PC-3 (cell line): ENCODE results near the gene CAMK1D. TPM values are rescaled to one million over a fixed set of nuclear protein-coding genes. Genes with fewer than 3 reads are reported as not detected.

Experiments used
- ATAC-seq: fragments of 200-7000 bp; cut with Tn5 transposase; 2 replicates; pipeline ENCODE4 v1.9.1; 2020; ENCODE audit warnings: mild to moderate bottlenecking, moderate library complexity
- BruUV-seq: library from RNA; stranded (reverse); fragments of 400-500 nt; replicated peaks from 2 replicates; lab custom pipeline; 2021; lab: Mats Ljungman, UMichigan
- CTCF ChIA-PET: fragments of 300-600 bp; sonication (Branson Sonifier 250); formaldehyde crosslinking; loops from one replicate; lab custom pipeline; 2022; ENCODE audit warnings: antibody characterized with exemption; lab: Charles Lee
- POLR2A ChIA-PET: fragments of 300-600 bp; sonication (Branson Sonifier 250); formaldehyde crosslinking; loops from one replicate; lab custom pipeline; 2022; ENCODE audit warnings: antibody characterized with exemption; ENCODE audit not compliant: unreplicated experiment; lab: Charles Lee
- DNase-seq: peaks from one replicate; pipeline ENCODE4 v3.0.0-alpha.2; 2015
- H2AFZ ChIP-seq: fragments of 300-600 bp; sonication (generic); 2 replicates; pipeline ENCODE4 v1.6.0; 2016; ENCODE audit warnings: antibody characterized with exemption, low read length
- H3F3A ChIP-seq: fragments of 300-600 bp; sonication (generic); one replicate; pipeline ENCODE4 v1.6.0; 2017; ENCODE audit warnings: antibody characterized with exemption, low read length, control low read depth, mild to moderate bottlenecking; ENCODE audit not compliant: unreplicated experiment
- H3K27ac ChIP-seq: fragments of 300-600 bp; sonication (generic); 2 replicates; pipeline ENCODE4 v1.5.1; 2016; ENCODE audit warnings: mild to moderate bottlenecking, low read length
- H3K27me3 ChIP-seq: fragments of 300-600 bp; sonication (generic); 2 replicates; pipeline ENCODE4 v1.6.1; 2016; ENCODE audit warnings: low read length, mixed read lengths
- H3K36me3 ChIP-seq: fragments of 300-600 bp; sonication (generic); 2 replicates; pipeline ENCODE4 v1.6.1; 2016; ENCODE audit warnings: low read depth, mixed run types, low read length, mixed read lengths
- H3K4me1 ChIP-seq: fragments of 300-600 bp; sonication (generic); 2 replicates; pipeline ENCODE4 v1.5.1; 2016; ENCODE audit warnings: low read length; ENCODE audit not compliant: insufficient read depth
- H3K4me2 ChIP-seq: fragments of 300-600 bp; sonication (generic); 2 replicates; pipeline ENCODE4 v1.6.0; 2016; ENCODE audit warnings: low read length
- H3K4me3 ChIP-seq: fragments of 300-600 bp; sonication (generic); 2 replicates; pipeline ENCODE4 v1.5.1; 2016; ENCODE audit warnings: mild to moderate bottlenecking, low read length, mixed read lengths
- H3K79me2 ChIP-seq: fragments of 300-600 bp; sonication (generic); 2 replicates; pipeline ENCODE4 v1.6.1; 2017; ENCODE audit warnings: low read length, mixed read lengths
- H3K9ac ChIP-seq: fragments of 300-600 bp; sonication (generic); 2 replicates; pipeline ENCODE4 v1.6.0; 2016; ENCODE audit warnings: mild to moderate bottlenecking, low read length
- H3K9me2 ChIP-seq: fragments of 300-600 bp; sonication (generic); replicated peaks from 2 replicates; pipeline ENCODE4 v1.6.1; 2016; ENCODE audit warnings: mixed run types, low read length, mixed read lengths
- H3K9me3 ChIP-seq: fragments of 300-600 bp; sonication (generic); 2 replicates; pipeline ENCODE4 v1.6.1; 2016; ENCODE audit warnings: low read length, mixed read lengths
- H4K20me1 ChIP-seq: fragments of 300-600 bp; sonication (generic); 2 replicates; pipeline ENCODE4 v1.6.1; 2016; ENCODE audit warnings: low read length, mixed read lengths
- CTCF ChIP-seq: fragments of 300-600 bp; sonication (generic); conservative IDR thresholded peaks from 2 replicates; pipeline ENCODE4 v1.5.1; 2017; ENCODE audit warnings: antibody characterized with exemption, low read depth, mild to moderate bottlenecking, low read length
- EZH2 ChIP-seq: fragments of 300-600 bp; sonication (generic); IDR thresholded peaks from one replicate; pipeline ENCODE4 v1.6.1; 2017; ENCODE audit warnings: antibody characterized with exemption, mild to moderate bottlenecking, low read length; ENCODE audit not compliant: unreplicated experiment
- EZH2phosphoT487 ChIP-seq: fragments of 300-600 bp; sonication (generic); IDR thresholded peaks from 2 replicates; pipeline ENCODE4 v1.6.1; 2018; ENCODE audit warnings: mild to moderate bottlenecking, antibody characterized with exemption, low read length, borderline replicate concordance
- intact Hi-C: fragments of 100-400 bp; cut with micrococcal nuclease; formaldehyde crosslinking; loops from 2 replicates; pipeline ENCODE4 v1.9.0; 2023
- total RNA-seq: library from RNA; depleted of rRNA; stranded (reverse); fragments of >200 nt; gene quantifications from 2 replicates; pipeline ENCODE4 v1.2.3, GENCODE V29; 2014

The CAMK1D gene
- total RNA-seq, 1 experiment from 2014 or later: 1.3 TPM

- Histone ChIP-seq H3K4me1 (peaks cover 31% of the 10 kb centered on the region), H3K4me3 (no peak overlapping the region), H3K27me3 (no peaks in the 10 kb centered on the region), H3K9ac (no peak overlapping the region), H3K9me2 (no peaks in the 10 kb centered on the region), H4K20me1 (no peaks in the 10 kb centered on the region), H3K9me3 (no peaks in the 10 kb centered on the region), H3K27ac (no peak overlapping the region), H3K36me3 (no peaks in the 10 kb centered on the region), H3K4me2 (no peak overlapping the region), H2AFZ (no peak overlapping the region), H3K79me2 (no peaks in the 10 kb centered on the region), H3F3A (no peaks in the 10 kb centered on the region)
- TF ChIP-seq CTCF: no peak
- no peak for TF ChIP-seq EZH2
- no peak for TF ChIP-seq EZH2phosphoT487
- no TSS peak for BruUV-seq
- DNase-seq (no peak), ATAC-seq (no peak)
- ChIA-PET CTCF (no interaction called here), POLR2A (no interaction called here)
- intact Hi-C loops: loop anchor here (5.0 kb wide), 1 partner anchor 45 kb away; no protein-coding TSS in a partner anchor
Observed at GRCh38 chr10:12397147-12397896, 48.0 kb downstream of the CAMK1D start.

GRCh38 chr10:12397941-12398340 lies 48.6 kb downstream of the CAMK1D start:
- CTCF ChIA-PET: no interaction called here
- no peaks in the 10 kb centered on the region for H3K9me2 ChIP-seq
- intact Hi-C loops: loop anchor here (5.0 kb wide), 1 partner anchor 46 kb away; no protein-coding TSS in a partner anchor
- no TSS peak for BruUV-seq
- no peaks in the 10 kb centered on the region for H3F3A ChIP-seq
- H3K4me2 ChIP-seq: no peak overlapping the region
- H3K9me3 ChIP-seq: no peaks in the 10 kb centered on the region
- POLR2A ChIA-PET: no interaction called here
- ATAC-seq (no peak), DNase-seq (no peak)
- H3K9ac ChIP-seq: no peak overlapping the region
- TF ChIP-seq CTCF (no peak), EZH2phosphoT487 (no peak), EZH2 (no peak)
- peak overlapping the region; percentile 92 for H3K27ac ChIP-seq
- H3K36me3 ChIP-seq: no peaks in the 10 kb centered on the region
- peaks cover 31% of the 10 kb centered on the region for H3K4me1 ChIP-seq
- H3K79me2 ChIP-seq: no peaks in the 10 kb centered on the region
- H3K27me3 ChIP-seq: no peaks in the 10 kb centered on the region
- no peak overlapping the region for H3K4me3 ChIP-seq
- no peak overlapping the region for H2AFZ ChIP-seq
- H4K20me1 ChIP-seq: no peaks in the 10 kb centered on the region
